ENCODE data around the gene ACP1. TPM values are rescaled to one million over a fixed set of nuclear protein-coding genes. Genes with fewer than 3 reads are reported as not detected.

ACP1 gene
- total RNA-seq, 1 experiment from 2014 or later: 193 TPM

DNA sequence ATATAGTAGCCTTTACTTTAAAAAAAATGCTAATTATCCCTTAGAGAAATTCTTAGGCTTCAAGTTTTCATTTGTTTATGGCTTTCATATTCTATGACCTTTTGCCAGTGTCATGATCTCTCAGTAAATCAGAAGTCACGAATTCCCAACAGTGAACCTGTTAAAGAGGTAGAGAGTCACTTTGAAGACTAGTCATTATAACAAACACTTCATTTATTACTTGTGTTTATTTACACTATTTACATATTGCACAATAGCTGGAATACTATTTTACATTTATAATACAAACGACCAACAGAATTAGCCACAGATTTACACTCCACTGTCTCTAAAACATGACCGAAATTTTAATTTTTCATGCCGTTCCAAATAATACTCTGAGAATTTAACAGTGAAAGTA lies 14.6 kb downstream of the ACP1 start:
- H3K27me3 ChIP-seq (replicated peaks; ENCODE audit: control insufficient read depth, insufficient read depth, low read length): no peaks in the 10 kb centered on the region
- no peaks in the 10 kb centered on the region for H3K4me1 ChIP-seq
- DNase-seq: no peak
- 0 out of 2 replicates have a peak, but pooled peaks cover 2% of the 10 kb centered on the region for H3K36me3 ChIP-seq (ENCODE audit: control insufficient read depth, insufficient read depth, low read length)
- ChIA-PET CTCF (no interaction called here), POLR2A (no interaction called here)
- H3K9me3 ChIP-seq: no peaks in the 10 kb centered on the region
- H3K9me3 Mint-ChIP-seq (ENCODE audit: unreplicated experiment): no peaks in the 10 kb centered on the region
- H3K27ac Mint-ChIP-seq (ENCODE audit: unreplicated experiment): no peak overlapping the region
- H3K4me3 Mint-ChIP-seq (ENCODE audit: unreplicated experiment): no peak overlapping the region
- H3K4me1 Mint-ChIP-seq (ENCODE audit: low read depth, unreplicated experiment): no peaks in the 10 kb centered on the region
- intact Hi-C loops (cut with micrococcal nuclease; ENCODE audit: unreplicated experiment): no loop called here
- peaks cover 64% of the 10 kb centered on the region for H3K36me3 Mint-ChIP-seq (ENCODE audit: insufficient read depth, unreplicated experiment)
- TF ChIP-seq, protein P1, sequence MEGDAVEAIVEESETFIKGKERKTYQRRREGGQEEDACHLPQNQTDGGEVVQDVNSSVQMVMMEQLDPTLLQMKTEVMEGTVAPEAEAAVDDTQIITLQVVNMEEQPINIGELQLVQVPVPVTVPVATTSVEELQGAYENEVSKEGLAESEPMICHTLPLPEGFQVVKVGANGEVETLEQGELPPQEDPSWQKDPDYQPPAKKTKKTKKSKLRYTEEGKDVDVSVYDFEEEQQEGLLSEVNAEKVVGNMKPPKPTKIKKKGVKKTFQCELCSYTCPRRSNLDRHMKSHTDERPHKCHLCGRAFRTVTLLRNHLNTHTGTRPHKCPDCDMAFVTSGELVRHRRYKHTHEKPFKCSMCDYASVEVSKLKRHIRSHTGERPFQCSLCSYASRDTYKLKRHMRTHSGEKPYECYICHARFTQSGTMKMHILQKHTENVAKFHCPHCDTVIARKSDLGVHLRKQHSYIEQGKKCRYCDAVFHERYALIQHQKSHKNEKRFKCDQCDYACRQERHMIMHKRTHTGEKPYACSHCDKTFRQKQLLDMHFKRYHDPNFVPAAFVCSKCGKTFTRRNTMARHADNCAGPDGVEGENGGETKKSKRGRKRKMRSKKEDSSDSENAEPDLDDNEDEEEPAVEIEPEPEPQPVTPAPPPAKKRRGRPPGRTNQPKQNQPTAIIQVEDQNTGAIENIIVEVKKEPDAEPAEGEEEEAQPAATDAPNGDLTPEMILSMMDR (IDR thresholded peaks at IDR 0.05; ENCODE audit: insufficient read depth in 1 of 2, low read depth in 1 of 2, low read length in 1 of 2, severe bottlenecking in 1 of 2, unreplicated experiment in 1 of 2): no peak
- H3K27me3 Mint-ChIP-seq (ENCODE audit: insufficient read depth, unreplicated experiment): no peaks in the 10 kb centered on the region
- H3K4me3 ChIP-seq (ENCODE audit: low read depth, low read length): no peak overlapping the region
- no TSS peak for BruUV-seq (replicated peaks)

DNA sequence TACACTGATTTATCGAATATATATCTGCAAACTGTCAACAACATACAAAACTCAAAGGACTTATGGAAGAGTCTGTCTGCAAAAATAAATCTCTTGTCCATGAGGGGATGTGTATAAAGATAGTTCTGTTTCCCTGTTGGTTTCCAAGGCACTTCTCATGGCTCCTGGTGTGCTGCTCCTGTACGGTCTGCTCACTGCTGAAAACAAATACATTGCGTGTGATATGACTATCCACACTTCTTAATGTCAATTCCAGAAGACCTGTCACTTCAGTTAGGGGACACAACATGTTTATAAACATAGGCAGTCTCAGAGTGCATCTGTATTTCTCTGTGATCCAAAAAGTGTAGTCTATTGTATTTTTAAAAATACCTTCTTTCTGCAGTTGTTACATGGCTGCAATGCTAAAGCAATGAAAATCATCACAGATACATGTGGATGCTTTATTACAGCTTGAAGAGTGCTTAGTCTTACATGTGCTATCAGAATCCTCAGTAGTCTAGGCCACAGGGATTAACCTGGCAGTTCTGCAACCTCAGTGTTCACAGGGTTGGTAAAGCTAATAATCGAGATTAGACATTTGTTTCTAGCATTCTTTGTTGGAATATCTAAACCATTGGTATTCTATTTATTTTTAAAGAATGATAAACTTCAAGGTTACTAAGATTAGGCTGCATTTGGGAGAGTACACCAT lies 15.4 kb downstream of the ACP1 start:
- Mint-ChIP-seq H3K36me3 (ENCODE audit: insufficient read depth, unreplicated experiment) (peaks cover 58% of the 10 kb centered on the region), H3K4me1 (ENCODE audit: low read depth, unreplicated experiment) (no peaks in the 10 kb centered on the region), H3K9me3 (ENCODE audit: unreplicated experiment) (no peaks in the 10 kb centered on the region), H3K27ac (ENCODE audit: unreplicated experiment) (no peak overlapping the region), H3K27me3 (ENCODE audit: insufficient read depth, unreplicated experiment) (no peaks in the 10 kb centered on the region), H3K4me3 (ENCODE audit: unreplicated experiment) (no peak overlapping the region)
- no TSS peak for BruUV-seq (replicated peaks)
- no peaks in the 10 kb centered on the region for H3K4me1 ChIP-seq
- no peak for DNase-seq
- TF ChIP-seq, protein P1 (IDR thresholded peaks at IDR 0.05; ENCODE audit: insufficient read depth in 1 of 2, low read depth in 1 of 2, low read length in 1 of 2, severe bottlenecking in 1 of 2, unreplicated experiment in 1 of 2): no peak
- 0 out of 2 replicates have a peak, but pooled peaks cover 2% of the 10 kb centered on the region for H3K36me3 ChIP-seq (ENCODE audit: control insufficient read depth, insufficient read depth, low read length)
- H3K27me3 ChIP-seq (replicated peaks; ENCODE audit: control insufficient read depth, insufficient read depth, low read length): no peaks in the 10 kb centered on the region
- no peaks in the 10 kb centered on the region for H3K9me3 ChIP-seq
- H3K4me3 ChIP-seq (ENCODE audit: low read depth, low read length): no peak overlapping the region
- ChIA-PET CTCF (no interaction called here), POLR2A (no interaction called here)
- intact Hi-C loops (cut with micrococcal nuclease; ENCODE audit: unreplicated experiment): no loop called here

GRCh38 chr2:280650-281110 lies 15.9 kb downstream of the ACP1 start:
- Histone ChIP-seq H3K36me3 (ENCODE audit: control insufficient read depth, insufficient read depth, low read length) (0 out of 2 replicates have a peak, but pooled peaks cover 2% of the 10 kb centered on the region), H3K4me3 (ENCODE audit: low read depth, low read length) (no peak overlapping the region), H3K27me3 (replicated peaks; ENCODE audit: control insufficient read depth, insufficient read depth, low read length) (no peaks in the 10 kb centered on the region), H3K9me3 (no peaks in the 10 kb centered on the region), H3K4me1 (no peaks in the 10 kb centered on the region)
- no peak overlapping the region for H3K4me3 Mint-ChIP-seq (ENCODE audit: unreplicated experiment)
- H3K27me3 Mint-ChIP-seq (ENCODE audit: insufficient read depth, unreplicated experiment): peaks cover 2% of the 10 kb centered on the region
- H3K9me3 Mint-ChIP-seq (ENCODE audit: unreplicated experiment): no peaks in the 10 kb centered on the region
- TF ChIP-seq, protein P1 (IDR thresholded peaks at IDR 0.05; ENCODE audit: insufficient read depth in 1 of 2, low read depth in 1 of 2, low read length in 1 of 2, severe bottlenecking in 1 of 2, unreplicated experiment in 1 of 2): no peak
- intact Hi-C loops (cut with micrococcal nuclease; ENCODE audit: unreplicated experiment): no loop called here
- POLR2A ChIA-PET: no interaction called here
- no peaks in the 10 kb centered on the region for H3K4me1 Mint-ChIP-seq (ENCODE audit: low read depth, unreplicated experiment)
- no peak overlapping the region for H3K27ac Mint-ChIP-seq (ENCODE audit: unreplicated experiment)
- peaks cover 52% of the 10 kb centered on the region for H3K36me3 Mint-ChIP-seq (ENCODE audit: insufficient read depth, unreplicated experiment)
- DNase-seq: no peak
- no TSS peak for BruUV-seq (replicated peaks)
- CTCF ChIA-PET: no interaction called here
